Measurements from ENCODE around the gene PHGDH.
"Not testable (repeated sequence)": the region's sequence is repeated elsewhere in the genome, so short reads cannot be mapped to it uniquely, and the experiment has no call there.

The PHGDH gene

GRCh38 chr1:119701659-119702058 lies 10.1 kb upstream of the PHGDH start:
- no peak for DNase-seq

GRCh38 chr1:119702384-119702783 lies 9.3 kb upstream of the PHGDH start:
- DNase-seq, result no peak

GRCh38 chr1:119703666-119704450 lies 7.9 kb upstream of the PHGDH start:
- no peak for DNase-seq

- not testable (repeated sequence) for DNase-seq
Observed at GRCh38 chr1:119706599-119706998, 5.1 kb upstream of the PHGDH start.

- DNase-seq, result not testable (repeated sequence)
Observed at GRCh38 chr1:119711356-119711803, 354 bp upstream of the PHGDH start.

- peak; percentile 30 for DNase-seq
Observed at GRCh38 chr1:119712342-119713038, 756 bp downstream of the PHGDH start.

GRCh38 chr1:119713039-119713748 lies 1.5 kb downstream of the PHGDH start:
- no peak for DNase-seq

GRCh38 chr1:119713749-119714456 lies 2.2 kb downstream of the PHGDH start:
- DNase-seq, result no peak

GRCh38 chr1:119714583-119714982 lies 2.8 kb downstream of the PHGDH start:
- DNase-seq, result peak; percentile 51

GRCh38 chr1:119715542-119715941 lies 3.8 kb downstream of the PHGDH start:
- no peak for DNase-seq

- no peak for DNase-seq
Observed at GRCh38 chr1:119718409-119718808, 6.7 kb downstream of the PHGDH start.

GRCh38 chr1:119718972-119719371 lies 7.2 kb downstream of the PHGDH start:
- DNase-seq, result no peak

- no peak for DNase-seq
Observed at GRCh38 chr1:119720866-119721440, 9.2 kb downstream of the PHGDH start.

GRCh38 chr1:119721896-119722295 lies 10.2 kb downstream of the PHGDH start:
- DNase-seq, result no peak

GRCh38 chr1:119724611-119725218 lies 13.0 kb downstream of the PHGDH start:
- DNase-seq, result no peak

- no peak for DNase-seq
Observed at GRCh38 chr1:119725626-119726025, 13.9 kb downstream of the PHGDH start.

- DNase-seq, result no peak
Observed at GRCh38 chr1:119727991-119728390, 16.3 kb downstream of the PHGDH start.

- no peak for DNase-seq
Observed at GRCh38 chr1:119729044-119729443, 17.3 kb downstream of the PHGDH start.

GRCh38 chr1:119731060-119731459 lies 19.3 kb downstream of the PHGDH start:
- no peak for DNase-seq

GRCh38 chr1:119731741-119732430 lies 20.2 kb downstream of the PHGDH start:
- DNase-seq, result no peak

- no peak for DNase-seq
Observed at GRCh38 chr1:119732465-119733168, 20.9 kb downstream of the PHGDH start.
